NCI-H2107 treated with DMSO at 0.1 percent for 48 hours (cell line): Measurements from ENCODE around the gene DMPK.
"Not testable (repeated sequence)": the region's sequence is repeated elsewhere in the genome, so short reads cannot be mapped to it uniquely, and the experiment has no call there.

Experiments used
- DNase-seq: peaks from one replicate; lab custom pipeline; 2025; ENCODE audit not compliant: unreplicated experiment; lab: John Stamatoyannopoulos, UW

The DMPK gene

GRCh38 chr19:45751483-45751882, 30.8 kb downstream of the DMPK start:
- not testable (repeated sequence) for DNase-seq

GRCh38 chr19:45747513-45747912, 34.8 kb downstream of the DMPK start:
- no peak for DNase-seq

- no peak for DNase-seq
These were observed 35.4 kb downstream of the DMPK start for GRCh38 chr19:45746866-45747265.

- no peak for DNase-seq
These were observed 36.7 kb downstream of the DMPK start for GRCh38 chr19:45745606-45746005.

GRCh38 chr19:45742969-45743368, 39.3 kb downstream of the DMPK start:
- DNase-seq: no peak

- DNase-seq: no peak
These were observed 42.5 kb downstream of the DMPK start for GRCh38 chr19:45739498-45740439.

GRCh38 chr19:45733160-45733810, 49.0 kb downstream of the DMPK start, which contains the start of gene MEIOSIN:
TSS of gene MEIOSIN (plus strand) at chr19:45733439. CDS start at chr19:45735377, 1,938 bp downstream.
- no peak for DNase-seq

- DNase-seq: peak; percentile 98
These were observed 51.7 kb downstream of the DMPK start, which contains the start of gene FBXO46 for GRCh38 chr19:45730368-45731288. TSS of gene FBXO46 (minus strand) at chr19:45730896. CDS start at chr19:45713495, 17,401 bp downstream.

GRCh38 chr19:45729800-45730290, 52.4 kb downstream of the DMPK start:
- no peak for DNase-seq

- not testable (repeated sequence) for DNase-seq
These were observed 53.6 kb downstream of the DMPK start for GRCh38 chr19:45728683-45729082.

- DNase-seq: not testable (repeated sequence)
These were observed 62.2 kb downstream of the DMPK start for GRCh38 chr19:45720065-45720464.
